Gastroesophageal sphincter (tissue), 4 donors: ENCODE results near the gene ZNF318. TPM values are rescaled to one million over a fixed set of nuclear protein-coding genes. Genes with fewer than 3 reads are reported as not detected.
"Not testable (repeated sequence)": the region's sequence is repeated elsewhere in the genome, so short reads cannot be mapped to it uniquely, and the experiment has no call there.

Experiments
- ATAC-seq: fragments of 150-250 bp; one replicate; pipeline ENCODE4 v1.9.1; 2016; ENCODE audit warnings: mild to moderate bottlenecking, moderate library complexity
- H3K27ac ChIP-seq, 4 donors: fragments of 200-600 bp; sonication (generic) in 3 of 4; 1 replicate in 3 of 4; 2 replicates in 1 of 4; pipeline ENCODE4 v1.5.1; 2016 to 2019
- H3K27me3 ChIP-seq: fragments of 200-600 bp; sonication (generic); one replicate; pipeline ENCODE4 v1.5.1; 2019
- H3K36me3 ChIP-seq, 2 donors: fragments of 200-600 bp; sonication (generic); one replicate each; pipeline ENCODE4 v1.5.1; 2019; ENCODE audit warnings: control low read depth in 1 of 2
- H3K4me1 ChIP-seq, 3 donors: fragments of 200-600 bp; sonication (generic); 1 replicate in 2 of 3; 2 replicates in 1 of 3; pipeline ENCODE4 v1.5.1; 2016 to 2019; ENCODE audit warnings: control low read depth in 2 of 3
- H3K4me3 ChIP-seq, 2 donors: fragments of 200-600 bp; sonication (generic); one replicate each; pipeline ENCODE4 v1.5.1; 2019; ENCODE audit warnings: mild to moderate bottlenecking in 1 of 2, moderate library complexity in 1 of 2
- H3K9me3 ChIP-seq, 3 donors: fragments of 200-600 bp; sonication (generic); one replicate each; pipeline ENCODE4 v1.5.1; 2017 to 2019; ENCODE audit warnings: control low read depth in 2 of 3
- EP300 ChIP-seq: sonication (generic); formaldehyde crosslinking; IDR thresholded peaks from one replicate; pipeline ENCODE4 v1.6.1; 2017; ENCODE audit warnings: antibody characterized with exemption, mild to moderate bottlenecking
- POLR2A ChIP-seq, 2 donors: fragments of 450-650 bp; IDR thresholded peaks; one replicate each; pipeline ENCODE4 v1.6.1; 2017; ENCODE audit warnings: antibody characterized with exemption in 2 of 2, mild to moderate bottlenecking in 2 of 2, moderate library complexity in 1 of 2
- POLR2AphosphoS5 ChIP-seq: sonication (generic); formaldehyde crosslinking; IDR thresholded peaks from one replicate; pipeline ENCODE4 v1.6.1; 2017; ENCODE audit warnings: antibody characterized with exemption
- WGBS, 2 donors: methylation state at CpG; one replicate each; pipeline ENCODE4 v1.1.5; 2018; ENCODE audit warnings: low coverage in 1 of 2; 5-methylcytosine and 5-hydroxymethylcytosine counted together
- total RNA-seq, 4 donors: library from RNA; depleted of rRNA; stranded (reverse); fragments of >200 nt; gene quantifications; one replicate each; pipeline ENCODE4 v1.1.0, GENCODE V29; 2016
- TF ChIP-seq, protein P1 (sequence below), 4 experiments: fragments of 200-600 bp in 2 of 4; fragments of 450-650 bp in 2 of 4; sonication (generic) in 1 of 4; IDR thresholded peaks; one replicate each; pipeline ENCODE4 v1.5.1; 2017 to 2019; ENCODE audit warnings: antibody characterized with exemption in 4 of 4, mild to moderate bottlenecking in 2 of 4, moderate library complexity in 2 of 4

Gene ZNF318
- total RNA-seq, 4 donors from 2014 or later, result 11.7 to 22.1 (median 18.4) TPM

DNA sequence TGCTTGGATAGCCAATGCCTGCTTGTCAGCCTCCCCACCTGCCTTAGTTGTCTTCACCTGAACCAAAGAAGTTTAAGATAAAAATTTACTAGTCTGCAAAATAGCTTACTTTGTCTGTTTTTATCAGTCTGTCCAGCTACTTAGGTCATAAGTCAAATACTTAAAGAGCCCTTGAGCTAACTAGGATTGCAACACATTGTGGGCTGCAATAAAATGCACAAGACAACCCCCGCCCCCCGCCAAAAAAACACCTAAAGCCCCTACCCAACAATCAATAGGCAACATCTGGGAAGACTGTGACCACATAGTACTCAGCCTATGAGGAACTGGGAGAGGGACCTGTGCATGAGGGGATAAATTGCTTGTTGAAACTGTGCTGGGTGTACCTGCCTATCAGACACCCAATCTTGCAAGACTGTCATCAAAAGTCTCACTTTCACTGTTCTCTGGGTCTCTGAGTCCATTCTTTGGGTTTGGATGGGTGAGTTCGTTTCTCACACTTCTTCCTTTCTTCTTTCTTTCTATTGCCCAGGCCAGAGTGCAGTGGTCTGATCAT is 30.6 kb upstream of the ZNF318 start:
- 70 to 73% methylated on average over 3 of the region's 3 CpGs for WGBS, 2 donors
- Histone ChIP-seq H3K36me3 (no peaks in the 10 kb centered on the region), H3K27me3 (peaks cover 6% of the 10 kb centered on the region), H3K4me1 (no peaks in the 10 kb centered on the region), H3K4me3 (no peak overlapping the region), H3K9me3 (no peaks in the 10 kb centered on the region), H3K27ac (no peak overlapping the region)
- TF ChIP-seq EP300, result no peak
- TF ChIP-seq, protein P1, sequence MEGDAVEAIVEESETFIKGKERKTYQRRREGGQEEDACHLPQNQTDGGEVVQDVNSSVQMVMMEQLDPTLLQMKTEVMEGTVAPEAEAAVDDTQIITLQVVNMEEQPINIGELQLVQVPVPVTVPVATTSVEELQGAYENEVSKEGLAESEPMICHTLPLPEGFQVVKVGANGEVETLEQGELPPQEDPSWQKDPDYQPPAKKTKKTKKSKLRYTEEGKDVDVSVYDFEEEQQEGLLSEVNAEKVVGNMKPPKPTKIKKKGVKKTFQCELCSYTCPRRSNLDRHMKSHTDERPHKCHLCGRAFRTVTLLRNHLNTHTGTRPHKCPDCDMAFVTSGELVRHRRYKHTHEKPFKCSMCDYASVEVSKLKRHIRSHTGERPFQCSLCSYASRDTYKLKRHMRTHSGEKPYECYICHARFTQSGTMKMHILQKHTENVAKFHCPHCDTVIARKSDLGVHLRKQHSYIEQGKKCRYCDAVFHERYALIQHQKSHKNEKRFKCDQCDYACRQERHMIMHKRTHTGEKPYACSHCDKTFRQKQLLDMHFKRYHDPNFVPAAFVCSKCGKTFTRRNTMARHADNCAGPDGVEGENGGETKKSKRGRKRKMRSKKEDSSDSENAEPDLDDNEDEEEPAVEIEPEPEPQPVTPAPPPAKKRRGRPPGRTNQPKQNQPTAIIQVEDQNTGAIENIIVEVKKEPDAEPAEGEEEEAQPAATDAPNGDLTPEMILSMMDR (IDR thresholded peaks at IDR 0.05), result no peak
- no peak for TF ChIP-seq POLR2AphosphoS5
- TF ChIP-seq POLR2A (IDR thresholded peaks at IDR 0.05), result no peak
- no peak for ATAC-seq

DNA sequence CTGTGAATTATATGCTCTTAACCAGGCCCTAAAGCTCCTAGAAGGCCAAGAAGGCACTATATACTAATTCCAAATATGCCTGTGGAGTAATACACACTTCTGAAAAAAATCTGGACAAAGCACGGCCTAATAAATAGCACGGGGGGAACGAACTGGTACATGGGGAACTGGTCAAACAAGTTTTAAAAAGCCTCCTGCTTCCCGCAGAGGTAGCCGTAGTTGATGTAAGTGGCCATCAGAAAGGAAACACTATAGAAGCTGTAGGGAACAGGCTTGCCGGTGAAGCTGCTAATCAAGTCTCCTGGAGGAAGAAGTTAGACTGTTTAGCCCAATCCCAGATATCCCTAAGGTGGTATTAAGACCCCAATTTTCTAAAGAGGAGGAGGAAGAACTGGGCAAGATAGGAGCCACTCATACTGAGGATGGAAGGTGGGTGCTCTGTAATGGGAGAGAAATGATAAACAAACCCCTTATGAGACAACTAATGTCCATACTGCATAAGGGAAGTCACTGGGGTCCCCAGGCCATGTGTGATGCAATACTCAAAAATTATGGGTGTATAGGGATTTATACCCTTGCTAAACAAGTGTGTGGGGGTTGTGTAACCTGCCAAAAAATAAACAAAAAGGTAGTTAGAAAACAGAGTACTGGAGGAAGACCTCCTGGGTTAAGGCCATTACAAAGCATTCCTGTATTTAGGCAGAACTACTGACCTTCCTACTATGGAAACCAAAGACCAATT is 27.1 kb upstream of the ZNF318 start:
- Histone ChIP-seq H3K27me3 (peaks cover 4% of the 10 kb centered on the region), H3K36me3 (no peaks in the 10 kb centered on the region), H3K4me1 (no peaks in the 10 kb centered on the region), H3K4me3 (no peak overlapping the region), H3K27ac (no peak overlapping the region), H3K9me3 (no peaks in the 10 kb centered on the region)
- no peak for ATAC-seq
- TF ChIP-seq, protein P1 (IDR thresholded peaks at IDR 0.05), result no peak
- TF ChIP-seq POLR2AphosphoS5, result no peak
- no peak for TF ChIP-seq EP300
- TF ChIP-seq POLR2A (IDR thresholded peaks at IDR 0.05), result no peak
- 65 to 66% methylated on average over 6 of the region's 6 CpGs for WGBS, 2 donors

DNA sequence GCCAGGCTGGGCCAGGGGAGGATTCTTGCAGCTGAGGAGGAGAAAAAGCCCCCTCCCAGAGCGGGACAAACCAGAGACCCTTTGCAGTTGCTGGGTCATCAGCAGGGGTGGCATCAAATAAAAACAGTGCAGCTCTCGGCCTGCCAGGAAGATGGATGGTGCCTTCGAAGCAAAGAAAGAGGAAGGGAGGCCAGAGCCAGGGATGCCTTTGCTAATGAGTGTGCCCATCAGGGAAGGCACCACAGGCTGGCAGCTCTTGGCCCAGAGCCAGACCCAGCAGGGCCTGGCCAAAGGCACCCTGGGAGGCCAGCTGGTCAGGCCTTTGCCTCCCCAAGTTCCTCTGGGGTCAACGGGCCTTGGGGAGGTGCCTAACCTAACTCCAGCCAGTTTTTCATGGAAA is 26.3 kb upstream of the ZNF318 start:
- TF ChIP-seq EP300 (no peak), POLR2A (IDR thresholded peaks at IDR 0.05) (no peak), POLR2AphosphoS5 (no peak)
- TF ChIP-seq, protein P1 (IDR thresholded peaks at IDR 0.05), result no peak
- H3K27ac ChIP-seq, result no peak overlapping the region
- no peak overlapping the region for H3K4me3 ChIP-seq
- no peak for ATAC-seq
- H3K36me3 ChIP-seq, result no peaks in the 10 kb centered on the region
- 36 to 40% methylated on average over 2 to 3 of the region's 4 CpGs for WGBS, 2 donors
- H3K9me3 ChIP-seq, result no peaks in the 10 kb centered on the region
- H3K27me3 ChIP-seq, result peaks cover 12% of the 10 kb centered on the region
- H3K4me1 ChIP-seq, result no peaks in the 10 kb centered on the region

DNA sequence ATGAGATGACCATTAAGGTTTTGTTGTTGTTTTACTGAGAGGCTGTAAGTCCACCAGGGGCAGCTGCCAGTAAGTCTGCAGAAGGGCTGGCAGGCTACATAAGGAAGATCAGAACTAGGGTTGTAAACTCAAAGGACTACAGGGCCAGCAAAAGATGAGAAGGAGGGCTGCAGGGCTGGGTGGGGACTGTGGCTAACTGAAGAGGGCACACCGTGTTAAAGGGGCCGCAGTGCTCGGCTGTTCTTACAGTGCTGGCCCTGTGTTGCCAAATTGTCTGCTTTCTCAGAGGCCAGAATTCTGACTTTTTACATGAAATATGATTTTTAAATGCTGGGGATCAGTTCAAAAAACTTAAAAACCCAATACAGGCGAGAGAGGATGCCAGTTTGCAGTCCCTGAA is 25.5 kb upstream of the ZNF318 start:
- peaks cover 19% of the 10 kb centered on the region for H3K27me3 ChIP-seq
- WGBS, 2 donors, result 77 to 85% methylated on average over 3 to 4 of the region's 4 CpGs
- TF ChIP-seq POLR2AphosphoS5, result no peak
- TF ChIP-seq POLR2A (IDR thresholded peaks at IDR 0.05), result no peak
- TF ChIP-seq EP300, result no peak
- TF ChIP-seq, protein P1 (IDR thresholded peaks at IDR 0.05), result no peak
- no peaks in the 10 kb centered on the region for H3K4me1 ChIP-seq
- H3K27ac ChIP-seq, result no peak overlapping the region
- no peaks in the 10 kb centered on the region for H3K36me3 ChIP-seq
- no peaks in the 10 kb centered on the region for H3K9me3 ChIP-seq
- no peak for ATAC-seq
- H3K4me3 ChIP-seq, result no peak overlapping the region

DNA sequence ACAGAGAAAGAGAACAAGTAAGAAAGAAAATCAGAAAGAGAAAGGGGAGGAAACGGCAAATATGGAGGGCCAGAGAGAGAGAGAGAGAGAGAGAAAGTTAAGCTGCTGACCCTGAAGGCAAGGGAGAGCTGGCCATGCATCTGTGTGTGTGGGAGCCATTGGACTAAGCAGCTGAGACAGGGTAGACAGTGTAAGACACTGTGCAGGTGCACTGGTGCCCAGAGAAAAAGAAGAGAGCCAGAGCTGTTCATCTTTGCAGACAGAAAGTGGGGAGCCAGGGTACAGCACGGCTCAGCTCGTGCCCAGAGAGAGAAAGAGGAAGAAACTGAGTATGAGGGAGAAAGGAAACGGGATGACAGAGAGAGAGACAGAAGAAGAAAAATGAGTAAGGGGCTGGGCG is 24.2 kb upstream of the ZNF318 start:
- Histone ChIP-seq H3K4me3 (no peak overlapping the region), H3K4me1 (no peaks in the 10 kb centered on the region), H3K9me3 (no peaks in the 10 kb centered on the region), H3K27ac (no peak overlapping the region), H3K27me3 (peaks cover 24% of the 10 kb centered on the region), H3K36me3 (no peaks in the 10 kb centered on the region)
- ATAC-seq, result no peak
- WGBS, 2 donors, result 37 to 51% methylated on average over 2 to 5 of the region's 5 CpGs
- TF ChIP-seq POLR2A (IDR thresholded peaks at IDR 0.05) (no peak), EP300 (no peak), POLR2AphosphoS5 (no peak)
- TF ChIP-seq, protein P1 (IDR thresholded peaks at IDR 0.05), result no peak

DNA sequence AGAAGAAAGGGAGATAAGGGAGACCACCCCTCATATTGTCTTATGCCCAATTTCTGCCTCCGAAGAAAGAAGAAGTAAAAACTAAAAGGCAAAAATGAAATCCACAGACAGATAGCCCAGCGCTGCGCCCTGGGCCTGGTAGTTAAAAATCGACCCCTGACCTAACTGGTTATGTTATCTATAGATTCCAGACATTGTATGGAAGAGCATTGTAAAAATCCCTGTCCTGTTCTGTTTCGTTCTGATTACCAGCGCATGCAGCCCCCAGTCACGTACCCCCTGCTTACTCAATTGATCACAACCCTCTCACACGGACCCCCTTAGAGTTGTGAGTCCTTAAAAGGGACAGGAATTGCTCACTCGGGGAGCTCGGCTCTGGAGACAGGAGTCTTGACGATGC is 23.7 kb upstream of the ZNF318 start:
- H3K27ac ChIP-seq, H3K9me3 ChIP-seq, H3K36me3 ChIP-seq, H3K4me3 ChIP-seq, H3K4me1 ChIP-seq, ATAC-seq: not testable (repeated sequence)
- H3K27me3 ChIP-seq, result peaks cover 29% of the 10 kb centered on the region
- WGBS, 2 donors, result 57 to 68% methylated on average over 8 to 11 of the region's 11 CpGs
